GF-D8 (cell line): ENCODE results near the gene CD207.
"Not testable (repeated sequence)": the region's sequence is repeated elsewhere in the genome, so short reads cannot be mapped to it uniquely, and the experiment has no call there.

Experiments used
- DNase-seq: peaks from one replicate; lab custom pipeline; 2025; lab: John Stamatoyannopoulos, UW

CD207 gene

DNA sequence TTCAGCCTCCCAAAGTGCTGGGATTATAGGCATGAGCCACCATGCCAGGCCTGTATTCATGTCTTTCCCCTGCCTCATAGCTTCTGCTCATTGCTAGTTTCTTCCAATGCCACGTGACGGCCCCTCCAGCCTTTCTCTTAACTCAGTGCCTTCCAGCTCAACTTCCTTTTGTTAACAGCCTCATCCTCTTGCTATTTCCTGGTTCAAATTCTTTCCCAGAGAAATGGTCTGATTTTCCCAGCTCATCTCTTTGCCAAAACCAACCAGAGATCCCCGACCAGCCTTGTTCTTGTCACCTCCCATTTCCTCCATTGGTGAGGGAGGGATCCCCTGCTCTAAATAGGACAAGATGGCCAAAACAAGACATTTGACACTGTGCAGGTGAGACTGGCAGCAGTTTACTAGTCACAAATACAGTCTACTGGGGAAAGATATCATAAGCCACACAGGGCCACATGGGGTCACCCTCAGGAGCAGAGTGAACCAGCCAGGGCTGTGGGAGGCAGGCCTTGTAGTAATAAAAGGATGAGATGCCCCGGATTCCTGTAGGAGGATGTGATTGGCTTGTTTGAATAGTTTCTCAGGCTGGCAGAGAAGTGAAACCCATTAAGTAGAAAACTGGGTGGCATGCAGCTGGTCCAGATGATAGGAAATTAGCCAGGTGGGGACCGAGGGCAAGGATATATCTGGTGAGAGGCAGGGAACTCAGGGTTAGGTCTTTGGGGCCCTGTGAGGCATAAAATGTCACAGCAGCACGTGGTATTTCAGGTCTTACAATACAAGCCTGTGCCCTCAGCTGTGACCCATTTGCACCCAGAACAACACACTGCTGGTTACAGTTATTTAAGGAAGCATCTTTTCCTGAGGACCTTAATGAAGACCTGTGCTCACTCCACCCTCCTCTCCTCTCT is 6.4 kb downstream of the CD207 start:
- DNase-seq, result no peak

DNA sequence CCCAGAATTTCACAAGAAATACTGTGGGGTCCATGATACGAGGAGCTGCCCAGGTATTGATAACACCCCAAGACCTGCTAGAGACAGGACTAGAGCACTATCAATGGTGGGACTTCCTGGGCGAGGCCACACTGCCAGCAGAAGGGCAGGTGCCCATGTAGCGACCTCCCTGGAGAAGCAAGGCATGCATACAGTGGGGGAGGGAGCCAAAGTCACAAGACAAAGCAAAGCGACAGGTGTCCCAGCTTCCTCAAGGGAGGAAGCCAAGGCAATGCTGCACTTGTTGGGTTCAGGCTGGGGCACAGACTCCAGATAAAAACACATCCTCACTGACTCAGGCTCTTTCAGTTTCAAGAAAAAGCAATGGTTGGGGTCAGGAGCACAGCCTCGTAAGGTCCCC is 7.5 kb downstream of the CD207 start:
- DNase-seq, result no peak

DNA sequence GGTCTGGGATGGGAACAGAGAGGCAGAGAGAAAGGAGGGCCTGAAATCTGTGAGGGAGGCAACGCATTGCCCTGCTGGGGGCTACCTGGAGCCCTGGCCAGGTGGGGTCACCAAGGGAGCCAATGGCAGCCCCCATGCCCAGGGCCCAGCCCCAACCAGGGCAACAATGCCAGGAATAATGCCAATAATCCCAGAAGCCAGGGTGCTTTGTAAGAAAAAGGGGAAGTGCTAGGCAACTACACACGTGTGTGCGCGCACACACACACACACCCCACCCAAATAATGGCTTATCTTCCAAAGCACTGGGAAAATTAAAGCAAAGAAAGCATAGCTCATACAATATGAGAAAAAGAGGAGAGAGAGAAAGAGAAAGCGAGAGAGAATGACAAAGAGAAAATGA is 8.2 kb downstream of the CD207 start:
- DNase-seq, result no peak

DNA sequence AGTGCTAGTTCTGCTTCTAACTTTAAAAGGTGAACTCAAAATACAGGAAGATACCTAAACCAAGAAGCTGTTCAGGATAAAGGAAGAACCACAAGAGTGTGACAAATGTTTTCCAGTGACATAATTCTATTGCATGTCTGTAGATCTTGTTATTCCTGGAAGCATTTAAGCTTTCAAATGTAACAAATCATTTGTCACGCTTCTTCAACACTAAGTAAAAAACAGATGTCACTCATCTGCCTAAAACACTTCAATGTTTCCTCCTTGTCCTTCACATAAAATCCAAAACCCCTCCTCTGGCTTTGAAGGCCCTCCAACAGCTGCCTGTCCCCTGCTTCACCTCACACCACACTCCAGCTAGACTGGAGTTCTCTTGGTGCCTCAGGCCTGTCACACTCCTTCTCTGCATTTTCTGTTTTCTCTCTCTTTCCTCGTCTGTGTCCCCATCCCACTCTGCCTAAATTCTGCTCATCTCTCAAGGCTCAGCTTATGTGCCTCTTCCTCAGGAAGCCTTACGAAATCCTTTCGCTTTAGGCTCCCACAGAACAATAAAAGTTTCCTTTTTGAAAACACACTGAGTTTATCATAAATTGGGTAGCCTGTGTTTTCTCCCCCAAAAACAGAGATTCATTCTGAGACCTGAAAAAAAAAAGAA is 8.8 kb downstream of the CD207 start:
- DNase-seq, result no peak

DNA sequence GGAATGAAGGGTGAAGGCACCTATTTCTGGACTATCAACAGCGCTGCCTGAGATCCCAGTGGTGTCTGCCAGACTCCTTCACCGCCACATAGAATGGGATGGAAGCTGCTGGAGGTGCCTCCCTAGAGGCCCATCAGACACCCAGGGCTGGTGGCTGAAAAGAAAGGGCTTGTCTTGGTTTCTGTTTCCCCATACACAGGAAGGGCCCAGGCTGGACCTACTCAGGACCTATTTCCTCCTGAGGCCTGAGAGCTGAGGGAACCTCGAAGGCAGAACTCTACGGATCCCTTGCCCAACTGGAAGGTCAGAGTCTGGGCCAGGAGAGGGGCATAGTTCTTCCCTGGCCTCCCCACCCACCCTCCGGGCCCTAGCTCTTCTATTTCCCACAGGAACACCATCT is 12.4 kb downstream of the CD207 start:
- no peak for DNase-seq

DNA sequence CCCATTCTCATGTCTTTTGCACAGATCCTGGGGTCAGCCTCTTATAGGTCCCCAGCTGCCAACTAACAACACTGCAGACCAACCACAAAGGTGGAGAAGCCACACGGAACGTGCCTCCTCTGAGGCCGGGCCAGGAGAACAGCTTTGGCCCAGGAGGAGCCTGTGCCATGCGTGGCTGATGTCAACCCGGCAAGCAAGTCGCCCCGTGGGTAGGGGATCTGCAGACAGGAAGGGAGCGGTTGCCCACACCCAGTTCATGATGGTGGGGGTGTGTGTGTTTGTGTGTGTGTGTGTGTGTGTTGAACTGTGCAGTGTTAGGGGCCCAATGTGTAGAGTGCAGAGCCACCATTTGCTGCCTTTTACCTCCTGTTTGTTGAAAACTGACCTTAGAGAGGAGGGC is 12.8 kb downstream of the CD207 start:
- DNase-seq, result no peak

DNA sequence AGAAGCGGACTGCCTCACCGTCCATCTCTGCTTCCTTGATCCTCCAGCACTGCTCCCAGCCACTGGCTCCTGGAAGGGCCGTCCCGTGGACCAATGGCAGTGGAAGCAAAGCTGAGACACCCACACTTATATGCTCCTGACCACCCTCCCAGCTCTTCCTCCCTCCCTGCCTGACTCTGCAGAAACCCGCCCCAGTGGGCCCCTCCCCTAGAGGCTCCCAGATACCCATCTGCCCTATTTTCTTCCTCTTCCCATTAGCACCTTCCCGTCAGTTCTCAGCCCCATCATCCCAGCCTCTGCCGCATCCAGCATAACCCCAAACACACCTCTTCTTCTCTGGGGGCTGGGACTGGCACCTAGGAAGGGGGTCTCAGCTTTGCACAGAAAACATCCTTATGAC is 15.1 kb downstream of the CD207 start, which contains the start of gene CLEC4F:
TSS of gene CLEC4F (minus strand) at position 101 of the 400 bp plus-strand sequence. CDS start at position 25, 76 bp downstream.
- no peak for DNase-seq

DNA sequence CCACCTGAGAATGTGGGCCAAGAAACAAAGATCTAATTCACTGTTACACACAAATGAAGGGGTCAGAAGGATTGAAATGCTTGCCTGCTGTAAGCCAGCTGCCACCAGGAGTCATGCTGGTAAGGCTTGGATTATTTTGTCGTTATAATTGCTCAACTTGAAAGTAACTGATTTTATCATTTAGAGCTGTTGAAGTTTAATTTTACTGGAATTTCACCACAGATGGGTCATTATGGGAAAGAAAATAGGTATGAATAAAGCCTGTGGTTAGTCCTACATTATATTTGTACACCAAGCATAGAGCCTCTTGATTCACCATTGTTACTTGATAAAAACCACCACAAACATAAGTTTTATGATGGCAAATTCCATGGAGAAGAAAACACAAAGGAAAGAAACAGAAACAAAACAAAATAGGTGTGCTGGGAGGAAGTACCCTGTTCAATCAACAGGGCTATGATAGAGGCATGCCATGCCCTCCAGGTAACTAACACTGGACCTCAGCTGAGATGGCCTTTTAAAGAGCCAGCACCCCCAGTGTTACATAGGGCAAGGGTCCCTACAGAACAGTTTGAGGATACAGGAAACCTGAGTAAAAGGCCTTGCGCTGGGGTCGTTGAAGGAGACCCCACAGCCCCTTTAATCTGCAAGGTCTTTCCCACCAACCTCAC is 18.2 kb downstream of the CD207 start:
- no peak for DNase-seq

DNA sequence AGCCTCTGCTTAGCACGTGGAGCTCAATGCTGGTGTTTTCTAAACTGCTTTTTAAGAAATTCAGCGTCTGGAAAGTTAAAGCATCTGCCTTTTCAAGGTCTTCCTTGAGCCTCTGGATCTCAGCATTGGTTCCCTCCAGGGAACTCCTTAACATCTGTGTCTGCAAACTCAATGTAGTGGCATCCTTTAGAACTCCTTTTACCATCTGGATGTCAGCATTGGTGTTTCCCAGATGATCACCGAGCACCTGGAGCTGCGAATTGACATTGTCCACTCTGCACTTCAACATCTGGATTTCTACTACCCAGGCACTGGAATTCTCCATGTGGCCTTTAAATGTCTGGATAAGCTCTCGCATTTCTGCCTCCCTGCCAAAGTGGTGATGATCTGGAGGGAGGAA is 18.9 kb downstream of the CD207 start:
- no peak for DNase-seq

DNA sequence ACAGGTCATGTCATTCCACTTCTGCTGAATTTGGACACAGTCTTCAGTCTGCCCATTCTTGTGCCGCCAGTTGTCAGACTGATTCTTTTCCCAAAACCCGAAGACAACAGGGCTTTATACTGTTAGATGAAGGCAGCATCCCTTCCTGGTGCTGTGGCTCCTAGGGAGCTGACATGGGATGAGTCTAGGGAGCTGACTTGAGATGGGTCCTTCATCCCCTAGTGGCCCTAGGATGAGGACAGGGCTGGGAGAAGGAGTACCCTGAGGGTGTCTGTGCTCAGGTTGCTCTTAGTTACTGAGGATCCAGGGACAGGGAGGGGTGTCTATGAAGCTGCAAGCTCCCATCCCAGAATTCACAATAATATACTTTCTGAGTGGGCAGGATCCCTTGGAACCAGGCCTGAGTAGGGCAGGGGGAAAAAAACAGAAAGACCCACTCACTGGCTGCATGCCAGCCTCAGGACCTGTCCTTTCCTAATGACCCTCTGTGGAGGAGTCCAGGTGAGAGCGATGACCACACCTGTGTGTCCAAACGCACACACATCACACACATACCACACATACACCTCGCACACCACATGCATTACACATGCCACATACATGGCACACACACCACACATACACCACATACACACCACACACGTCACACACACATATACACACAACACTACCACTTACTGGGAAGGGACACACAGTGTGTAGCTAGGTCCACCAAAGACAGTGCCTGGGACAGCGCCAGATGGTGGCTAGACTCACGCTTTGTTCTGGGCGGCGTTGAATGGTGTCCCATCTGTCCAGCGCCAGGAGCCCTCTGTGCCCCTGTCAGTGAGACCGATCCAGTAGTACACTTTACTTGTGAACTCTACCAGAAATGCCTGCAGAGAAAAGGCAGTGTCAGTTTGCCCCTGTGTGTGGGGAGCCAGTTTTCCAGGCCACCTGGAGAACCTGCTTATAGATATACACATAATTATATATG is 26.3 kb downstream of the CD207 start:
- no peak for DNase-seq

DNA sequence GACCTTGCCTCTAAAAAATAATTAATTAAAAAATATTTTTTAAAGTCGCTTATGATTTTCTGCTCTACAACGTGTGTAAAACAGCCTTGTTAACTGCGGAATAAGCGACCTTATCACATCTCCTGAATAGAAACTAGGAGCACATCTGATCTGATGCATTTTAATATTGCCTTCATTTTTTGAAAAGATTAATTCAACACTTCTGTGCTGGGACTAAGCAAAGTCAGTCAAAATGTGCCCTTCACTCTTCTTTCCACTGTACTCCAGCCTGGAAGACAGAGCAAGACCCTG is 27.8 kb downstream of the CD207 start:
- no peak for DNase-seq

DNA sequence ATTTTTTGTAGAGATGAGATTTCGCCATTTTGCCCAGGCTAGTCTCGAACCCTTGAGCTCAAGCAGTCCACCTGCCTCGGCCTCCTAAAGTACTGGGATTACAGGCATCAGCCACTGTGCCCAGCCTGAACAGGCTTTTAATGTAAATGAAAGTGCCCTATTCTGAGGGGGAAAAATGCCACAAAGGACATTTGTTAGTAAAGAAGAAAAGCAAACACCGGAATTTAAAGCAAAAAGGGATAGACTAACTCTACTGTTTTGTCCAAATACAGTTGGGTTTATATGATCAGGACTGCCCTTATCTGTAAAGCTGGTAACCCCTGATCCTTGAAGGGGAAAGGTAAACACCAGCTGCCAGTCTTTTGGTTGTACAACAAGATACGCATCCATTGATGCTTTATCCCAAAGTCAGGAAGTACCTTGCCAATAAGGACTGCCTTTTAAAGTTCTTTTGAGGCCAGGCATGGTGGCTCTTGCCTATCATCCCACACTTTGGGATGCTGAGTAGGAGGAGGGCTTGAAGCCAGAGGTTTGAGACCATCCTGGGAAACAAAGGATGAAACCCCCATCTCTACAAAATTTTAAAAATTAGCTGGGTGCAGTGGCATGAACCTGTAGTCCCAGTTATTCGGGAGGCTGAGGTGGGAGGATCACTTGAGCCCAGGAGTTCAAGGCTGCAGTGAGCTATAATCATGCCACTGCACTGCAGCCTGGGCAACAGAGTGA is 28.4 kb downstream of the CD207 start:
- DNase-seq, result no peak

DNA sequence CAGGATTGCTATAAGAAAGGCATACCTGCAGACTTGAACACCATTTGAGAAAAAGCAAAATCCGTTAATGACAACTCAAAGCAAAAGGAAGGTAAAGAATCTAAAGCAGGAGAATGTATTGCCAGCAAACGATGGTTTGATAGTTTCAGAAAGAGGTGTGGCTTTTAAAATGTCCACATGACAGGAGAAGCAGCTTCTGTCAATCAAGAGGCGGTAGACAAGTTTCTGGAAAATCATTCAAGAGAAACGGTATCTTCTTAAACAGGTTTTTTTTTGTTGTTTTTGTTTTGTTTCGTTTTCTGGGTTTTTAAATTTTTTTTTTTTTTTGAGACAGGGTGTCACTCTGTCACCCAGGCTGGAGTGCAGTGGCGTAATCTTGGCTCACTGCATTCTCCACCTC is 29.0 kb downstream of the CD207 start:
- no peak for DNase-seq

DNA sequence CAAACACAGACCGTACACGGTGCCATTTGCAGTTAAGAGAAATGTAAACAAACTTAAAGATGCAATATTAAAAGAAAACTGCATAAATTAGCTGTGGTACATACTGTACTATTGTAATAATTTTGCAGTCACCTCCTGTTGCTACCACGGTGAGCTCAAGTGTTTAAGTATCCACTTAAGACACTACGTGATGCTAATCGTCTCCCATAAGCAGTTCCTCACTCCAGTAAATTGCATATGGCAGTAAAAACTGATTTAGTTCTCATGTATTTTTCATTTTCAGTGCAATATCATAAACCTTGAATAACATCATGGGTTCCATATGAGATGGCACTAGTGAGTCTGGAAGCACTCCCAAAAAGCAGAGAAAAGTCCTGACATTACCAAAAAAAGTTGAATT is 29.6 kb downstream of the CD207 start:
- DNase-seq, result no peak

DNA sequence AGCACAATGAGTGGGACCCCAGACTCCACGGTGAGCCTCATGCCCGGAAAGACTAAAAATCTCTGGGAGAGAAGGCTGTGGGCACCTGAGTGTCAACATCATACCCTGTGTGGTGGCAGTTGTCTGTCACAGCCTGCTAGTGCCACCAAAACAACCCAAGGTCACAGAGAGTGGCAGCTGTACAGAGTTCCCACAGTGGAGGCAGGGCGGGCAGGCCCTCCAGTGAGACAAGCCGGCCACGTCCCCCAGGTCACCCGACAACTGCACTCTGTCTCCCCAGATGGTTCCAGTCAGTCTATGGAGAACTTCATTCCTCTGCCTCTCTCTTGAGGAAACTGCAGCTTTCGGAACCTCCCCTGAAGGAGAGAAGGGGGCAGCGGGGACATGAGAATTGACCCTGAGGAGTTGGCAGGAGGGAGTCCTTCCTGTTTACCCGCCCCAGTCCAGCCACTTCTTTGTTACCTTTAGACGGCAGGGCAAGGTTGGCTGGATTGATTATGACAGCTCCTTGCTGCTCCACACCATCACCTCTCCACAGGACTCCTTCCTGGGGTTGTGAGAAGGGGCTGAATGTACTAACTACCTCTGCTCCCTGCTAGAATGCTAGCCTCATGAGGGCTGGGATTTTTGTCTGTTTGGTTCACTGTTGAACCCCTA is 33.9 kb downstream of the CD207 start:
- no peak for DNase-seq

DNA sequence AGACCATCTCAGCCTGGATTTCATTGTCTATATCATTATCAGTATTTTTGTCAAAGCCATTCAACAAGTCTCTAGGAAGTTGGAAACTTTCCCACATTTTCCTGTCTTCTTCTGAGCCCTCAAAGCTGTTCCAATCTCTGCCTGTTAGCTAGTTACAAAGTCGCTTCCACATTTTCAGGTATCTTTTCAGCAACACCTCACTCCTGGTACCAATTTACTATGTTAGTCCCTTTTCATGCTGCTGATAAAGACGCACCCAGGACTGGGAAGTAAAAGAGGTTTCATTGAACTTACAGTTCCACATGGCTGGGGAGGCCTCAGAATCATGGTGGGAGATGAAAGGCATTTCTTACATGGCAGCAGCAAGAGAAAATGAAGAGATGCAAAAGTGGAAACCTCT is 35.9 kb downstream of the CD207 start:
- no peak for DNase-seq

DNA sequence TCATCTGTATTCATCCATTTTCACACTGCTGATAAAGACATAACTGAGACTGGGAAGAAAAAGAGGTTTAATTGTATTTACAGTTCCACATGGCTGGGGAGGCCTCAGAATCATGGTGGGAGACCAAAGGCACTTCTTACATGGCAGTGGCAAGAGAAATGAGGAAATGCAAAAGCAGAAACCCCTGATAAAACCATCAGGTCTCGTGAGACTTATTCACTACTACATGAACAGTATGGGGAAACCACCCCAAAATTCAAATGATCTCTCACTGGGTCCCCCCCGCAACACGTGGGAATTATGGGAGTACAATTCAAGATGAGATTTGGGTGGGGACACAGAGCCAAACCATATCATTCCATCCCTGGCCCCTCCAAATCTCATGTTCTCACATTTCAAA is 37.6 kb downstream of the CD207 start:
- DNase-seq, result not testable (repeated sequence)

DNA sequence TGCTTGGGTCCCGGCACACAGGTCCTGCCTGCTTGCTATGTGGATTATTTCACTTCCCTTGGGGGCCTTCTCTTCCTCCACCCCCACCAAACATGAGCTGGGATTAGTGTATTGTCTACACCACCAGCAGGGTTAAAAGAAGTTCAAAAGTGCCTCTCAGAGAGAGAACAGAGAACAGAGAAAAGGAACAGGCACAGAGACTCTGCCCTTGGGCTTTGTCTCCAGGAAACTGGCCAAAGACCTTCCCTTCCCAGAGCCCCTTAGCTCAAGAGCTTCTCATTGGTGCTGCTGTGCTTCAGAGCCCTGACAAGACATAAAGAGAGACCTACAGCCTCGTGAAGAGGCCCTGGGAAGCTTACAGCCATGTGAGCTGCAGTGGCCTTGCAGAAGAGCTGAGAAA is 38.1 kb downstream of the CD207 start:
- no peak for DNase-seq

DNA sequence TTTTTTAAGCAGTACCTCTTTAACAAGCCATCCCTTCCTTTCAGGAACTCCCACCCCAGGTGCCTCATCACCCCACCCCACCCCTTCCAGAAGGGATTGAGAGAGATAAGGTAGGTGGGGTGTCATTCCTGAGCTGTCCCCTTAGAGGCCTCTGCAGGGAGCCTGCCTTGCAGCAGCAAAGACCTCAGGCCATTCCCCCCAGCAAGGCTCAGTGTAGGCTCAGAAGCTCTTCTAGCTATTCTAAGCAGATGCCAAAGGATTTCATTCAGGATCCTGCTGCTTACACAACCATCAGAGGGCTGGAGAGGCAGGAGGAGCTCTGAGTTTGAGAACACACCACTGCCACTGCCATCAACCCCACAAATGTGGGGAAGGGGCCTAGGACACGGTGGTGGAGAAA is 39.4 kb downstream of the CD207 start:
- DNase-seq, result no peak

DNA sequence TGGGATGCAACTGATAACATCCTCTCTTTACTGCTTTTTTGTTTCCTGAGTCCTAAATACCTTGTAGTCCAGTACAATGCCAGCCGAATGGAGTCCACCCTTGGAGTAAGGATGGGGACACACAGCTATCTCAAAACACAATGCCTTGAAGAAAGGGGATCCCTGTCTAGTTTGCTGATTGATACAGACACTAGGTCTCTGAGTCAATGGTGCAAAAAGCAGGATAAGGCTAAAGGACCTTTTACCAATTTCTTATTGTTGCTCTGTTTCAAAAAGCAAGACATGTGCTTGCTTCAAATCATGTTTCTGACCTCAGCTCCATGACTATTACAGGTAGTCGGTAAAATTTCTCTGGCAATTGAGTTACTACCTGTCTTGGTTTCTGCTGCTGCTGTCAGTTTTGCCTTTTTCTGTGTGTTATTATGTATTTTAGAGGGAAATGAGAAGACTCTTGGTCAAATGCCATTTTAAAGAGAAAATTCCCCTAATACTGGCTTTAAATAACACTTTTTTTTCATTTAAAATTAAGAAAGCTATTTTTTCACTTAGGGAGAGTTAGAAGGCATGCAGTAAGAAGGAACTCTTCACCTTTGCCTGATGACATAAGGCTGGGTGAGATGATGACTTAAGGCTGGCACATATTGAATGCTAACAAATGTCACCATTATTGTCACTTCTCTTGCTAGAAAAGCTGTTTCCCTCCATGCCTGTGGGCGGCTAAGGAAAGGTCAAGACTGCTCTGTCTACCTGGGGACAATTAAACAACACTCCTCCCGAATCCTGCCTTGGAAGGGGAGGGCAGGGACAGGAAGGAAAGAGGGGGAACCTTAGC is 40.2 kb downstream of the CD207 start:
- no peak for DNase-seq
